SU-DHL-6 (cell line): Measurements from ENCODE around the gene ZNF565.

ENCODE experiments used
- H2AFZ ChIP-seq: fragments of 200-600 bp; sonication (generic); 2 replicates; pipeline ENCODE4 v1.6.1; 2014; ENCODE audit warnings: low read depth, mild to moderate bottlenecking, moderate library complexity, mixed read lengths, antibody characterized with exemption, low read length; ENCODE audit not compliant: severe bottlenecking
- H3F3A ChIP-seq: fragments of 200-600 bp; shearing (Covaris generic); 2 replicates; pipeline ENCODE4 v1.6.0; 2016; ENCODE audit warnings: antibody characterized with exemption, mild to moderate bottlenecking; ENCODE audit not compliant: insufficient read depth
- H3K27ac ChIP-seq: fragments of 200-600 bp; sonication (generic); 2 replicates; pipeline ENCODE4 v1.5.1; 2016; ENCODE audit warnings: low read depth, mild to moderate bottlenecking, low read length, moderate library complexity, mixed read lengths
- H3K27me3 ChIP-seq: fragments of 200-600 bp; sonication (generic), shearing (Covaris generic); 2 replicates; pipeline ENCODE4 v1.6.0; 2014; ENCODE audit warnings: mild to moderate bottlenecking, low read length
- H3K36me3 ChIP-seq: fragments of 200-600 bp; sonication (generic); 2 replicates; pipeline ENCODE4 v1.6.1; 2014; ENCODE audit warnings: mild to moderate bottlenecking, low read length, mixed read lengths
- H3K4me2 ChIP-seq: fragments of 300-600, 200-600 bp; shearing (Covaris generic), sonication (generic); 2 replicates; pipeline ENCODE4 v1.6.0; 2014; ENCODE audit warnings: low read length, low read depth, mild to moderate bottlenecking; ENCODE audit not compliant: poor library complexity, severe bottlenecking
- H3K4me3 ChIP-seq: fragments of 200-600 bp; sonication (generic); 2 replicates; pipeline ENCODE4 v1.5.1; 2014; ENCODE audit warnings: antibody characterized with exemption, low read length, mild to moderate bottlenecking, mixed read lengths; ENCODE audit not compliant: insufficient read depth, poor library complexity, severe bottlenecking
- H3K79me2 ChIP-seq: fragments of 200-600 bp; sonication (generic); 2 replicates; pipeline ENCODE4 v1.6.1; 2014; ENCODE audit warnings: mild to moderate bottlenecking, low read length, moderate library complexity; ENCODE audit not compliant: insufficient read depth
- H3K9ac ChIP-seq: fragments of 200-600 bp; sonication (generic); 2 replicates; pipeline ENCODE4 v1.7.0; 2014; ENCODE audit warnings: mild to moderate bottlenecking, low read length
- H3K9me2 ChIP-seq: fragments of 200-600 bp; sonication (generic); replicated peaks from 2 replicates; pipeline ENCODE4 v1.6.1; 2014; ENCODE audit warnings: low read length; ENCODE audit not compliant: insufficient read depth
- H3K9me3 ChIP-seq: fragments of 200-600 bp; sonication (generic); 2 replicates; pipeline ENCODE4 v1.6.1; 2014; ENCODE audit warnings: low read length, mixed read lengths; ENCODE audit not compliant: insufficient read depth
- H4K20me1 ChIP-seq: fragments of 200-600 bp; sonication (generic); 2 replicates; pipeline ENCODE4 v1.6.1; 2014; ENCODE audit warnings: low read depth, mild to moderate bottlenecking, antibody characterized with exemption, low read length, moderate library complexity, mixed read lengths
- EZH2phosphoT487 ChIP-seq: fragments of 200-600 bp; sonication (generic), shearing (Covaris generic); conservative IDR thresholded peaks from 2 replicates; pipeline ENCODE4 v1.6.1; 2018; ENCODE audit warnings: mild to moderate bottlenecking, antibody characterized with exemption, low read length, moderate library complexity, mixed read lengths
- TF ChIP-seq, protein P1 (sequence below): fragments of 200-600 bp; sonication (generic); IDR thresholded peaks from one replicate; pipeline ENCODE4 v1.5.1; 2017; ENCODE audit warnings: antibody characterized with exemption, mild to moderate bottlenecking, low read length, moderate library complexity; ENCODE audit not compliant: insufficient read depth, poor library complexity, severe bottlenecking

ZNF565 gene

DNA sequence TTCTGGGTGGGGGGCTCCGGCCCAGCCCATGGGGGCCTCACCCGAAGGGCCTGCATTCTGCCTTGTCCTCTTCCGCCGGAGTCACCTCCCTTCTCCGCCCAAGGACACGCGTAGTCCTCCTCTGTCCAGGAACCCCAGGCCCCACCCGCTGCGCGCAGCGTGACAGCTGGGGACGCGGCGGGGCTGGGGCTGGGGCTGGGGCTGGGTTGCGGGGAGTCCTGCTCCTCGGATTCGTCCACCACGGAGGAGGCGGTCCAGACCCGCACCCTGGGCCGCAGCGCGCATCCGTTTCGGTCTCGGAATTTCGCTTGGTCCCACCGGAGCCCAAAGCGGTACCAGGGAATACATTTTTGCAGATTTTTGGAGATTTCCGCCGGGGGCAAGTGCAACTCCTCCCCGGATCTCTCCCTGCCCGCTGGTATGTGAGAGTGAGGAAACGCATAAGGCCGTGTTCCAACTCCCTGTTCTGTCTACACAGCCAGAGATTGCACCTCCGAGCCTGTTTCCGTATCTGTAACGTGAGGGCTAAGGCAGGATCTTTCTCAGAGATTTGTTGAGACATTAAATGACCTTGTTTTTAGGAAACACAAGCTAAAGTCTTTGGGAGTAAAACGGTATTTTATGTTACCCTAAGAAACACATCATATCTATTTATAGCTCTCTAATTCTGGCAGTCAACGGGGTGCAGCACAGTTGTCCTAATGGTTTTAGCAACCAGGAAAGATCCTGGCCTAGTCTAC is 61.9 kb downstream of the ZNF565 start, which contains the start of gene COX7A1:
TSS of gene COX7A1 (minus strand) at position 96 of the 740 bp plus-strand sequence. CDS start at position 56, 40 bp downstream.
- H3K4me3 ChIP-seq = no peak within 1 kb of the TSS
- H4K20me1 ChIP-seq = no peaks in the 10 kb centered on the region
- H3K27ac ChIP-seq = no peak within 1 kb of the TSS
- H3K9me2 ChIP-seq = no peaks in the 10 kb centered on the region
- no peak within 1 kb of the TSS for H2AFZ ChIP-seq
- no peak within 1 kb of the TSS for H3K9ac ChIP-seq
- H3K36me3 ChIP-seq = no peaks in the 10 kb centered on the region
- H3F3A ChIP-seq = no peaks in the 10 kb centered on the region
- no peaks in the 10 kb centered on the region for H3K27me3 ChIP-seq
- H3K9me3 ChIP-seq = no peaks in the 10 kb centered on the region
- no peak within 1 kb of the TSS for H3K4me2 ChIP-seq
- no peak for TF ChIP-seq EZH2phosphoT487
- TF ChIP-seq, protein P1, sequence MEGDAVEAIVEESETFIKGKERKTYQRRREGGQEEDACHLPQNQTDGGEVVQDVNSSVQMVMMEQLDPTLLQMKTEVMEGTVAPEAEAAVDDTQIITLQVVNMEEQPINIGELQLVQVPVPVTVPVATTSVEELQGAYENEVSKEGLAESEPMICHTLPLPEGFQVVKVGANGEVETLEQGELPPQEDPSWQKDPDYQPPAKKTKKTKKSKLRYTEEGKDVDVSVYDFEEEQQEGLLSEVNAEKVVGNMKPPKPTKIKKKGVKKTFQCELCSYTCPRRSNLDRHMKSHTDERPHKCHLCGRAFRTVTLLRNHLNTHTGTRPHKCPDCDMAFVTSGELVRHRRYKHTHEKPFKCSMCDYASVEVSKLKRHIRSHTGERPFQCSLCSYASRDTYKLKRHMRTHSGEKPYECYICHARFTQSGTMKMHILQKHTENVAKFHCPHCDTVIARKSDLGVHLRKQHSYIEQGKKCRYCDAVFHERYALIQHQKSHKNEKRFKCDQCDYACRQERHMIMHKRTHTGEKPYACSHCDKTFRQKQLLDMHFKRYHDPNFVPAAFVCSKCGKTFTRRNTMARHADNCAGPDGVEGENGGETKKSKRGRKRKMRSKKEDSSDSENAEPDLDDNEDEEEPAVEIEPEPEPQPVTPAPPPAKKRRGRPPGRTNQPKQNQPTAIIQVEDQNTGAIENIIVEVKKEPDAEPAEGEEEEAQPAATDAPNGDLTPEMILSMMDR = no peak
- H3K79me2 ChIP-seq = no peaks in the 10 kb centered on the region

DNA sequence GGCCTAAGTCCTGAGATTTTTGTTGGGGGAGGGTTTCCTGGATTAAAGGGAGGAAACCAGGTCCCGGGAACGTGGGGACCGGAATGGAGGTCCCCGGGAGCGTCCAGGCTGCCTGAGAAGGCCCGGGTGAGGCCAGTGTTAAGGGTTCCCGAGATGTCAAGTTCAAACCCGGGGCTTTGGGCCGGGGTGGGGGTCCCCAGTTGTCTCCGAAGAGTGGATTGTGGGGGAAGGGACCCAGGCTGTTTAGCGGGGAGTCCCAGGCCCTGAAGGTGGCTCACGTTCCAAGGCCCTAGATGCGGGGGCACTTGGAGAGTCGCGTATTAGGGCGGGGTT is 62.5 kb downstream of the ZNF565 start:
- no peak overlapping the region for H3K4me2 ChIP-seq
- H2AFZ ChIP-seq = no peak overlapping the region
- no peaks in the 10 kb centered on the region for H3K27me3 ChIP-seq
- H3K9me3 ChIP-seq = no peaks in the 10 kb centered on the region
- no peak overlapping the region for H3K4me3 ChIP-seq
- H3K79me2 ChIP-seq = no peaks in the 10 kb centered on the region
- H3K36me3 ChIP-seq = no peaks in the 10 kb centered on the region
- no peaks in the 10 kb centered on the region for H3K9me2 ChIP-seq
- H3K9ac ChIP-seq = no peak overlapping the region
- H3F3A ChIP-seq = no peaks in the 10 kb centered on the region
- TF ChIP-seq, protein P1 = no peak
- no peak for TF ChIP-seq EZH2phosphoT487
- H3K27ac ChIP-seq = no peak overlapping the region
- no peaks in the 10 kb centered on the region for H4K20me1 ChIP-seq

DNA sequence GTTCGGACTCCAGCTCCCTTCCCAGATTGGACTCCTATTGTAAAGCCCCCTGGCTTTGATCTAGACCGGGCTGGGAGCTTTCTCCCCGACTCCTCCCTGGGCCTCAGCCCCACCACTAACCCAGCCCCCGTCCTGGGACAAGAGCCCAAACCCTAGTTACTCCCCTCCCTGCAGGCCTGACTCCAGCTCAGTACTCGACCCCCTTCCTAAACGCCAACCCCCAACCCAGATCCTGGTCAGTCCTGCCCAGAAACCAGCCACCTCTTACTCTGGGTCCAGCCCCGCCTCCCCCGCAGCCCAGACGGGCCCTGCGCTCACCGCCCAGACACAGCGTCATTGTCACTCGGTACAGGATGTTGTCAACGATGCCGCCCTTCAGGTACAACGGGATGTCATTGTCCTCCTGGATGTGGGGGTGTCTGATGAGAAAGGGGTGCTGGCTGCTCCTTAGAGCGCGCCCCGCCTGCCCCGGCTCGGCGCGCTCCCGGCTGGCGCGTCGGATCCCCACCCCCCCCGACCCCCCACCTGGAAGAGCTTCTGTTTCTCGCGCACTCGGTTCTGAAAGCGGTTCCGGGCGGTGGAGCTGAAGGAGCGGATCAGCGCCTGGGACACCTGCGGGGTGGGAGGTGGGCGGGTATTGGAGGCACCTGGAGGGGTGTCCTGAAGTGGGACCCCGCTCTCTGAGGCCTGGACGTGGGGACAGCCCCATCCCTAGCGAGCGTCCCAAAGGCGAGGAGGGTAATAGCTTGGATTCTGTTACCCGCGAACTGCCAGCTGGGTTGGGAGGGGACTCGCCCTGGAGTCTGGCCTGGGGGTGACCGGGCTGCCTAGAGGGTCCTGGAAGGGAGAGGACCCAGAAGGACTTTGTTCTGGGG is 63.1 kb downstream of the ZNF565 start:
- Histone ChIP-seq H3F3A (no peaks in the 10 kb centered on the region), H3K79me2 (no peaks in the 10 kb centered on the region), H2AFZ (no peak overlapping the region), H3K4me3 (no peak overlapping the region), H3K9me2 (no peaks in the 10 kb centered on the region), H3K9me3 (no peaks in the 10 kb centered on the region), H3K27me3 (no peaks in the 10 kb centered on the region), H3K9ac (no peak overlapping the region), H3K27ac (no peak overlapping the region), H4K20me1 (no peaks in the 10 kb centered on the region), H3K4me2 (no peak overlapping the region), H3K36me3 (no peaks in the 10 kb centered on the region)
- TF ChIP-seq, protein P1 = no peak
- TF ChIP-seq EZH2phosphoT487 = no peak
